ENCODE measurements around the gene PXN.

- TF ChIP-seq POLR2AphosphoS5 (IDR thresholded peaks at IDR 0.05) = no peak
- TF ChIP-seq CTCF (IDR thresholded peaks at IDR 0.05) = no peak
- TF ChIP-seq EP300 (IDR thresholded peaks at IDR 0.05) = no peak
- no peak for TF ChIP-seq POLR2A (IDR thresholded peaks at IDR 0.05)
Observed at GRCh38 chr12:120209851-120210250, 55.7 kb downstream of the PXN start.

All from stomach (tissue), 4 donors.